Measurements from ENCODE around the gene TSPAN14. TPM values are rescaled to one million over a fixed set of nuclear protein-coding genes. Genes with fewer than 3 reads are reported as not detected.
A peak's percentile ranks its signal among the peaks of the same experiment; 100 is the strongest.

Gene TSPAN14
- total and polyA plus RNA-seq, 2 of the 13 experiments (the other 11 are each of a cell fraction or from before 2014, with no cell fraction given), result 24.1 to 80.6 TPM

- ChIA-PET CTCF (ENCODE audit: low intra/inter-chr PET ratio, low total read pairs) (no interaction called here), POLR2A (no interaction called here)
- Histone ChIP-seq H3K79me2 (ENCODE audit: insufficient read depth, low read length) (no peaks in the 10 kb centered on the region), H3K4me2 (ENCODE audit: low read depth, low read length) (no peak overlapping the region), H3K4me3 (replicated peaks in 1 of 3; ENCODE audit: insufficient read depth in 1 of 3, low read depth in 2 of 3, low read length in 3 of 3) (no peak overlapping the region), H3K9ac (ENCODE audit: insufficient read depth, low read depth, low read length) (no peak overlapping the region), H3K27ac (ENCODE audit: extremely low read length, insufficient read depth, low read length) (no peak overlapping the region), H4K20me1 (ENCODE audit: insufficient read depth, low read length) (0 out of 2 replicates have a peak, but pooled peaks cover 2% of the 10 kb centered on the region), H2AFZ (ENCODE audit: low read length) (no peak overlapping the region), H3K36me3 (replicated peaks in 1 of 2; ENCODE audit: control insufficient read depth in 1 of 2, insufficient read depth in 2 of 2, low read length in 2 of 2) (peaks cover 43 to 67% of the 10 kb centered on the region in 2 experiments), H3K9me3 (ENCODE audit: low read length) (no peaks in the 10 kb centered on the region), H3K27me3 (ENCODE audit: control insufficient read depth in 1 of 2, insufficient read depth in 2 of 2, low read length in 2 of 2) (no peaks in the 10 kb centered on the region), H3K4me1 (ENCODE audit: insufficient read depth, low read length) (no peaks in the 10 kb centered on the region)
- no peak for TF ChIP-seq RAD51 (IDR thresholded peaks at IDR 0.05; ENCODE audit: borderline replicate concordance)
- no peak for TF ChIP-seq MLLT10 (CRISPR knock-in tag; IDR thresholded peaks at IDR 0.05)
- no peak for TF ChIP-seq ZNF878 (CRISPR knock-in tag; IDR thresholded peaks at IDR 0.05)
- TF ChIP-seq POLR2A (IDR thresholded peaks at IDR 0.05; ENCODE audit: insufficient read depth in 1 of 2, low read depth in 2 of 2, low read length in 2 of 2), result 0 out of 4 replicates have a peak, but pooled peaks of 1 of the 2 experiments have one; percentile 17
- no peak for ATAC-seq
- intact Hi-C loops (cut with micrococcal nuclease; ENCODE audit: unreplicated experiment), result no loop called here
- FAIRE-seq, result no peak
- DNase-seq (ENCODE audit: low spot score), result no peak
- 95% methylated on average over 6 of the region's 17 CpGs for WGBS (ENCODE audit: low lambda C conversion rate)
- BruUV-seq (replicated peaks), result no TSS peak
- in situ Hi-C loops (cut with HindIII; ENCODE audit: extremely low pct_ligation_motif_present, low pct_unique_long_range_greater_than_20kb), result loop anchor here (25.0 kb wide), 1 partner anchor 256 kb away; no protein-coding TSS in a partner anchor
These were observed 64.2 kb downstream of the TSPAN14 start for GRCh38 chr10:80518143-80518806.

GRCh38 chr10:80518807-80519360, 64.8 kb downstream of the TSPAN14 start:
- peaks cover 38 to 61% of the 10 kb centered on the region in 2 experiments for H3K36me3 ChIP-seq (replicated peaks in 1 of 2; ENCODE audit: control insufficient read depth in 1 of 2, insufficient read depth in 2 of 2, low read length in 2 of 2)
- H3K9me3 ChIP-seq (ENCODE audit: low read length), result no peaks in the 10 kb centered on the region

More at GRCh38 chr10:80518807-80519360, 64.8 kb downstream of the TSPAN14 start:
- intact Hi-C loops (cut with micrococcal nuclease; ENCODE audit: unreplicated experiment) (no loop called here), in situ Hi-C loops (cut with HindIII; ENCODE audit: extremely low pct_ligation_motif_present, low pct_unique_long_range_greater_than_20kb) (loop anchor here (25.0 kb wide), 1 partner anchor 257 kb away; no protein-coding TSS in a partner anchor)
- no peak overlapping the region for H3K9ac ChIP-seq (ENCODE audit: insufficient read depth, low read depth, low read length)
- no TSS peak for BruUV-seq (replicated peaks)
- no peak overlapping the region for H3K4me3 ChIP-seq (replicated peaks in 1 of 3; ENCODE audit: insufficient read depth in 1 of 3, low read depth in 2 of 3, low read length in 3 of 3)
- ChIA-PET CTCF (ENCODE audit: low intra/inter-chr PET ratio, low total read pairs) (no interaction called here), POLR2A (no interaction called here)
- FAIRE-seq (no peak), ATAC-seq (no peak), DNase-seq (ENCODE audit: low spot score) (no peak)
- H3K27ac ChIP-seq (ENCODE audit: extremely low read length, insufficient read depth, low read length), result no peak overlapping the region
- no peaks in the 10 kb centered on the region for H3K27me3 ChIP-seq (ENCODE audit: control insufficient read depth in 1 of 2, insufficient read depth in 2 of 2, low read length in 2 of 2)
- no peak overlapping the region for H3K4me2 ChIP-seq (ENCODE audit: low read depth, low read length)
- peaks cover 5% of the 10 kb centered on the region for H3K4me1 ChIP-seq (ENCODE audit: insufficient read depth, low read length)
- H3K79me2 ChIP-seq (ENCODE audit: insufficient read depth, low read length), result no peaks in the 10 kb centered on the region
- H2AFZ ChIP-seq (ENCODE audit: low read length), result no peak overlapping the region
- 99% methylated on average over 4 of the region's 7 CpGs for WGBS (ENCODE audit: low lambda C conversion rate)
- 0 out of 2 replicates have a peak, but pooled peaks cover 2% of the 10 kb centered on the region for H4K20me1 ChIP-seq (ENCODE audit: insufficient read depth, low read length)
- TF ChIP-seq ZNF614 (CRISPR knock-in tag; IDR thresholded peaks at IDR 0.05; ENCODE audit: borderline replicate concordance) (no peak), RARG (CRISPR knock-in tag; IDR thresholded peaks at IDR 0.05; ENCODE audit: low read depth) (no peak), FOXK1 (CRISPR knock-in tag; IDR thresholded peaks at IDR 0.05; ENCODE audit: borderline replicate concordance, low read depth) (no peak), ZNF225 (CRISPR knock-in tag; IDR thresholded peaks at IDR 0.05) (no peak), ATF7-NPFF (CRISPR knock-in tag; IDR thresholded peaks at IDR 0.05; ENCODE audit: low read depth) (no peak), ZIK1 (CRISPR knock-in tag; IDR thresholded peaks at IDR 0.05; ENCODE audit: borderline replicate concordance, low read depth) (no peak), ZBTB46 (CRISPR knock-in tag; IDR thresholded peaks at IDR 0.05; ENCODE audit: borderline replicate concordance) (no peak), NCOA2 (CRISPR knock-in tag; IDR thresholded peaks at IDR 0.05) (no peak), TP53 (CRISPR knock-in tag; conservative IDR thresholded peaks at IDR 0.05) (no peak), ZNF761 (CRISPR knock-in tag; conservative IDR thresholded peaks at IDR 0.05) (no peak)
